ENCODE measurements around the gene FOXE3.

DNA sequence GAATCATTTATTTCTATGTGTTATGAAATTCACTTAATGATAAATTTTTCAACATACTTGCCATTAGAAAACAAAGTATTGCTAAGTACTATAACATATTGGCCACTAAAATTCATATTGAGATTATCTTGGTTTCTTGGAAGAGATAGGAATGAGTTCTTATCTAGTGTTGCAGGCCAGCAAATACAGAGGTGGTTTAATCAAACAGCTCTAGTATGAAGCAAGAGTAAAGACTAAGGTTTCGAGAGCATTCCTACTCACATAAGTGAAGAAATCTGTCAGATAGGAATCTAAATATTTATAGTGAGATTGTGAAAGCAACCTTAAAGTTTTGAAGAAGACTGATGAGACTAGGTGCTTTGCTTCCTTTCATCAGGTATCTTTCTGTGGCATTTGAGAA, 37.9 kb upstream of the FOXE3 start:
- TF ChIP-seq POLR2AphosphoS5 (IDR thresholded peaks at IDR 0.05; ENCODE audit: low read depth, low read length) (no peak), FOXP2 (optimal IDR thresholded peaks at IDR 0.05; ENCODE audit: borderline replicate concordance, extremely low read depth, extremely low read length, insufficient read depth) (no peak)
- TF ChIP-seq, protein P1, sequence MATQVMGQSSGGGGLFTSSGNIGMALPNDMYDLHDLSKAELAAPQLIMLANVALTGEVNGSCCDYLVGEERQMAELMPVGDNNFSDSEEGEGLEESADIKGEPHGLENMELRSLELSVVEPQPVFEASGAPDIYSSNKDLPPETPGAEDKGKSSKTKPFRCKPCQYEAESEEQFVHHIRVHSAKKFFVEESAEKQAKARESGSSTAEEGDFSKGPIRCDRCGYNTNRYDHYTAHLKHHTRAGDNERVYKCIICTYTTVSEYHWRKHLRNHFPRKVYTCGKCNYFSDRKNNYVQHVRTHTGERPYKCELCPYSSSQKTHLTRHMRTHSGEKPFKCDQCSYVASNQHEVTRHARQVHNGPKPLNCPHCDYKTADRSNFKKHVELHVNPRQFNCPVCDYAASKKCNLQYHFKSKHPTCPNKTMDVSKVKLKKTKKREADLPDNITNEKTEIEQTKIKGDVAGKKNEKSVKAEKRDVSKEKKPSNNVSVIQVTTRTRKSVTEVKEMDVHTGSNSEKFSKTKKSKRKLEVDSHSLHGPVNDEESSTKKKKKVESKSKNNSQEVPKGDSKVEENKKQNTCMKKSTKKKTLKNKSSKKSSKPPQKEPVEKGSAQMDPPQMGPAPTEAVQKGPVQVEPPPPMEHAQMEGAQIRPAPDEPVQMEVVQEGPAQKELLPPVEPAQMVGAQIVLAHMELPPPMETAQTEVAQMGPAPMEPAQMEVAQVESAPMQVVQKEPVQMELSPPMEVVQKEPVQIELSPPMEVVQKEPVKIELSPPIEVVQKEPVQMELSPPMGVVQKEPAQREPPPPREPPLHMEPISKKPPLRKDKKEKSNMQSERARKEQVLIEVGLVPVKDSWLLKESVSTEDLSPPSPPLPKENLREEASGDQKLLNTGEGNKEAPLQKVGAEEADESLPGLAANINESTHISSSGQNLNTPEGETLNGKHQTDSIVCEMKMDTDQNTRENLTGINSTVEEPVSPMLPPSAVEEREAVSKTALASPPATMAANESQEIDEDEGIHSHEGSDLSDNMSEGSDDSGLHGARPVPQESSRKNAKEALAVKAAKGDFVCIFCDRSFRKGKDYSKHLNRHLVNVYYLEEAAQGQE (IDR thresholded peaks at IDR 0.05; ENCODE audit: insufficient read depth in 1 of 2, low read depth in 2 of 2, low read length in 2 of 2), result no peak

All from PFSK-1 (cell line).